K562 (cell line): ENCODE results near the gene MPL. TPM values are rescaled to one million over a fixed set of nuclear protein-coding genes. Genes with fewer than 3 reads are reported as not detected.

Experiments used
- DNMT1 ChIP-seq: fragments of 450-650 bp; IDR thresholded peaks from 2 replicates; pipeline ENCODE4 v1.6.1; 2016; ENCODE audit warnings: antibody characterized with exemption, mild to moderate bottlenecking
- DPF2 ChIP-seq: fragments of 450-650 bp; IDR thresholded peaks from 2 replicates; pipeline ENCODE4 v1.6.1; 2016
- EP300 ChIP-seq: IDR thresholded peaks from 2 replicates; pipeline ENCODE4 v1.6.1; 2012; ENCODE audit warnings: low read length, improper control_type of control experiment
- HDAC2 ChIP-seq: fragments of 450-650 bp; IDR thresholded peaks from 2 replicates; pipeline ENCODE4 v1.6.1; 2016; ENCODE audit warnings: mild to moderate bottlenecking
- KHSRP ChIP-seq: fragments of 450-650 bp; IDR thresholded peaks from 2 replicates; pipeline ENCODE4 v1.6.1; 2017
- L3MBTL2 ChIP-seq: fragments of 450-650 bp; IDR thresholded peaks from 2 replicates; pipeline ENCODE4 v1.6.1; 2016; ENCODE audit warnings: mild to moderate bottlenecking, moderate library complexity
- MBD2 ChIP-seq: sonication (generic); IDR thresholded peaks from 2 replicates; pipeline ENCODE4 v1.6.1; 2016; ENCODE audit warnings: low read depth, borderline replicate concordance
- MED1 ChIP-seq: sonication (generic); formaldehyde crosslinking; IDR thresholded peaks from 2 replicates; pipeline ENCODE4 v1.8.1; 2023; ENCODE audit warnings: missing genetic modification reagents, borderline replicate concordance
- MTA2 ChIP-seq: fragments of 450-650 bp; IDR thresholded peaks from 2 replicates; pipeline ENCODE4 v1.6.1; 2016; ENCODE audit warnings: low read depth
- PATZ1 ChIP-seq: fragments of 250-450 bp; sonication (Bioruptor Pico); IDR thresholded peaks from 2 replicates; pipeline ENCODE4 v1.5.0; 2020; ENCODE audit warnings: mild to moderate bottlenecking, borderline replicate concordance
- RERE ChIP-seq: sonication (generic); formaldehyde crosslinking; IDR thresholded peaks from 2 replicates; pipeline ENCODE4 v1.8.0; 2023; ENCODE audit warnings: missing genetic modification reagents, mild to moderate bottlenecking, borderline replicate concordance
- RNF2 ChIP-seq: sonication (generic); IDR thresholded peaks from 2 replicates; pipeline ENCODE4 v1.6.1; 2016
- SMAD1 ChIP-seq: fragments of 150-350 bp; IDR thresholded peaks from 2 replicates; pipeline ENCODE4 v1.6.1; 2014; ENCODE audit warnings: low read length, low read depth; ENCODE audit not compliant: partially characterized antibody
- TAL1 ChIP-seq: fragments of 450-650 bp; IDR thresholded peaks from 2 replicates; pipeline ENCODE4 v1.6.1; 2016; ENCODE audit warnings: mild to moderate bottlenecking
- THAP7 ChIP-seq: fragments of 250-450 bp; sonication (Bioruptor Pico); IDR thresholded peaks from 2 replicates; pipeline ENCODE4 v1.5.0; 2021
- TSC22D4 ChIP-seq: fragments of 450-650 bp; IDR thresholded peaks from 2 replicates; pipeline ENCODE4 v1.6.1; 2016; ENCODE audit warnings: missing genetic modification characterization, missing biosample characterization, control low read depth
- polyA plus RNA-seq, 8 experiments: library from polyadenylated mRNA; depleted of rRNA in 4 of 8; stranded (reverse) in 5 of 8; unstranded in 3 of 8; fragments of >200 nt; fragmentation: Nextera tagmentation in 2 of 8; fragmentation: Illumina TruSeq in 1 of 8; extraction: Ambion mirVana in 2 of 8; extraction: Trizol in 1 of 8; gene quantifications; 2 replicates each; pipeline versions ENCODE4 v1.2.1 to v1.2.3, GENCODE V29; 2011 to 2014; ENCODE audit warnings: inconsistent platforms in 1 of 8, missing spikeins in 1 of 8
- total RNA-seq, 7 experiments: library from RNA; depleted of rRNA in 6 of 7; stranded (reverse); fragments of >200 nt in 6 of 7; fragmentation: Illumina TruSeq in 2 of 7; extraction: Trizol in 2 of 7; gene quantifications; 2 replicates each; pipeline versions ENCODE4 v1.2.1 to v1.2.3, GENCODE V29; 2011 to 2021; ENCODE audit warnings: low replicate concordance in 1 of 7
- TF ChIP-seq, protein P1 (sequence below): fragments of 250-450 bp; sonication (Bioruptor Pico); IDR thresholded peaks from 2 replicates; pipeline ENCODE4 v1.4.0; 2020; ENCODE audit warnings: mild to moderate bottlenecking, moderate library complexity
- TF ChIP-seq, protein P2 (sequence below): fragments of 250-450 bp; sonication (Bioruptor Pico); IDR thresholded peaks from 2 replicates; pipeline ENCODE4 v1.6.1; 2021; ENCODE audit warnings: mild to moderate bottlenecking

MPL gene
- total and polyA plus RNA-seq, 9 of the 15 experiments (the other 6 are each of a cell fraction or from before 2014, with no cell fraction given), result not detected

DNA sequence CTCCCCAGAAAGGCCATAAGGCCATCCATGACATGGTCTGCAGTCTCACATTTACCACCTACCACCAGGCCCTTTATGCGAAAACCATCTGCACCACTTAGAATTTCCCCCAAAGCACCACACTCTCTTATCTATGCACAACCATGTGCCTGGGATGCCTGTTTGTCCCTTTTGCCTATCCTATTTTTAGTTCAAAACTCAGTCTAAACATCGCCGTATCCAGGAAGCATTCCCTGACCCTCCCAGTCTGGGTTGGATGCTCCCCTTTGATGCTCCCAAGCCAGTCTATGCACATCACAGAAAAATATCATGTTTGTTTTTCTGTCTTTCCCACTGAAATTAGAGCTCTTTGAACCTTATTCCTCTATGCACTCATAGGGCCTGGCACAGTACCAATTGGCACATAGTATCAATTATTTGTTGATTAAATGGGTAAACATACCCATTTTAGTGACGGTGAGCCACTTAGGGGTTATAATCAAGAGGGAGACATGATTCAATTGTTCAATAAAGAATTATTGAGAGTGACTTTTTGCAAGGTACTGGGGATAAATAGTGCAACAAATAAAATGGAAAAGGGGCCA, 6.7 kb downstream of the MPL start (continued):
- TF ChIP-seq SMAD1 (no peak), HDAC2 (no peak), MBD2 (no peak), MED1 (CRISPR knock-in tag) (no peak), DPF2 (peak; percentile 24; the same call in 1 of the 2 replicates), DNMT1 (no peak), MTA2 (peak; percentile 17; the same call in 1 of the 2 replicates), THAP7 (CRISPR knock-in tag) (no peak), RNF2 (no peak), RERE (CRISPR knock-in tag) (no peak), TSC22D4 (tag) (no peak), EP300 (peak; percentile 48; the same call in 1 of the 2 replicates), KHSRP (no peak), L3MBTL2 (no peak; the same call in 1 of the 2 replicates), TAL1 (peak; percentile 40; the same call in 1 of the 2 replicates), PATZ1 (CRISPR knock-in tag) (no peak)
- TF ChIP-seq, protein P1, sequence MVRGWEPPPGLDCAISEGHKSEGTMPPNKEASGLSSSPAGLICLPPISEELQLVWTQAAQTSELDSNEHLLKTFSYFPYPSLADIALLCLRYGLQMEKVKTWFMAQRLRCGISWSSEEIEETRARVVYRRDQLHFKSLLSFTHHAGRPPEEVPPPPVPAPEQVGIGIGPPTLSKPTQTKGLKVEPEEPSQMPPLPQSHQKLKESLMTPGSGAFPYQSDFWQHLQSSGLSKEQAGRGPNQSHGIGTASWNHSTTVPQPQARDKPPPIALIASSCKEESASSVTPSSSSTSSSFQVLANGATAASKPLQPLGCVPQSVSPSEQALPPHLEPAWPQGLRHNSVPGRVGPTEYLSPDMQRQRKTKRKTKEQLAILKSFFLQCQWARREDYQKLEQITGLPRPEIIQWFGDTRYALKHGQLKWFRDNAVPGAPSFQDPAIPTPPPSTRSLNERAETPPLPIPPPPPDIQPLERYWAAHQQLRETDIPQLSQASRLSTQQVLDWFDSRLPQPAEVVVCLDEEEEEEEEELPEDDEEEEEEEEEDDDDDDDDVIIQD, result no peak
- TF ChIP-seq, protein P2, sequence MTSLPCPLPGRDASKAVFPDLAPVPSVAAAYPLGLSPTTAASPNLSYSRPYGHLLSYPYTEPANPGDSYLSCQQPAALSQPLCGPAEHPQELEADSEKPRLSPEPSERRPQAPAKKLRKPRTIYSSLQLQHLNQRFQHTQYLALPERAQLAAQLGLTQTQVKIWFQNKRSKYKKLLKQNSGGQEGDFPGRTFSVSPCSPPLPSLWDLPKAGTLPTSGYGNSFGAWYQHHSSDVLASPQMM (CRISPR knock-in tag), result no peak
